Measurements from ENCODE around the gene NLK. TPM values are rescaled to one million over a fixed set of nuclear protein-coding genes. Genes with fewer than 3 reads are reported as not detected.

Gene NLK
- total RNA-seq, 1 experiment from 2014 or later, result 31.8 TPM

GRCh38 chr17:28219771-28220170 is 177.3 kb downstream of the NLK start:
- no peak overlapping the region for H3K4ac ChIP-seq (ENCODE audit: low read depth, low read length)
- no peak overlapping the region for H4K91ac ChIP-seq (ENCODE audit: insufficient read length, low read depth, low read length)
- H2AK5ac ChIP-seq (ENCODE audit: insufficient read length, low read length), result no peak overlapping the region
- no peak overlapping the region for H2BK12ac ChIP-seq (ENCODE audit: insufficient read length, low read depth, low read length)
- Mint-ChIP-seq H3K4me3 (no peak overlapping the region), H3K36me3 (ENCODE audit: insufficient read depth in 1 of 3, low read depth in 3 of 3) (peaks cover 10 to 13% (median 10%) of the 10 kb centered on the region in 3 experiments; a peak in 6 of 7 replicates), H3K9me3 (peaks cover 7 to 10% of the 10 kb centered on the region in 2 experiments; a peak in 4 of 5 replicates), H3K27me3 (ENCODE audit: low read depth) (peaks cover under 1% of the 10 kb centered on the region; the same call in 1 of the 2 replicates), H3K4me1 (peaks cover 0 to 5% of the 10 kb centered on the region in 2 experiments; a peak in 3 of 4 replicates), H3K27ac (no peak overlapping the region)
- no peak overlapping the region for H2AFZ ChIP-seq (ENCODE audit: low read length)
- no peak overlapping the region for H4K8ac ChIP-seq (replicated peaks; ENCODE audit: insufficient read length, low read depth, low read length)
- no peak overlapping the region for H3T11ph ChIP-seq (ENCODE audit: low read length)
- no peak overlapping the region for H3K4me2 ChIP-seq (ENCODE audit: insufficient read depth, insufficient read length, low read length)
- no peaks in the 10 kb centered on the region for H3K23me2 ChIP-seq (ENCODE audit: insufficient read length, low read depth, low read length, poor library complexity, severe bottlenecking)
- H3K27me3 ChIP-seq (ENCODE audit: insufficient read depth, low read length), result no peaks in the 10 kb centered on the region
- H3K79me2 ChIP-seq (ENCODE audit: insufficient read depth, low read length), result no peaks in the 10 kb centered on the region
- no peaks in the 10 kb centered on the region for H3K79me1 ChIP-seq (ENCODE audit: insufficient read depth, low read depth, low read length, poor library complexity, severe bottlenecking)
- H3K9me3 ChIP-seq (ENCODE audit: control insufficient read depth, low read depth, low read length), result no peaks in the 10 kb centered on the region
- H3K4me1 ChIP-seq (ENCODE audit: insufficient read depth, low read length), result no peaks in the 10 kb centered on the region
- no peak overlapping the region for H3K14ac ChIP-seq (ENCODE audit: insufficient read depth, low read length)
- H4K5ac ChIP-seq (ENCODE audit: insufficient read length, low read depth, low read length), result no peak overlapping the region
- H3K23ac ChIP-seq (ENCODE audit: insufficient read length, low read depth, low read length), result no peak overlapping the region
- H2BK20ac ChIP-seq (ENCODE audit: low read depth, low read length, poor library complexity, severe bottlenecking), result no peak overlapping the region
- no peak overlapping the region for H2BK5ac ChIP-seq (ENCODE audit: insufficient read length, low read length)
- no peak overlapping the region for H2BK120ac ChIP-seq (ENCODE audit: low read depth, low read length, poor library complexity, severe bottlenecking)
- TF ChIP-seq, protein P1, sequence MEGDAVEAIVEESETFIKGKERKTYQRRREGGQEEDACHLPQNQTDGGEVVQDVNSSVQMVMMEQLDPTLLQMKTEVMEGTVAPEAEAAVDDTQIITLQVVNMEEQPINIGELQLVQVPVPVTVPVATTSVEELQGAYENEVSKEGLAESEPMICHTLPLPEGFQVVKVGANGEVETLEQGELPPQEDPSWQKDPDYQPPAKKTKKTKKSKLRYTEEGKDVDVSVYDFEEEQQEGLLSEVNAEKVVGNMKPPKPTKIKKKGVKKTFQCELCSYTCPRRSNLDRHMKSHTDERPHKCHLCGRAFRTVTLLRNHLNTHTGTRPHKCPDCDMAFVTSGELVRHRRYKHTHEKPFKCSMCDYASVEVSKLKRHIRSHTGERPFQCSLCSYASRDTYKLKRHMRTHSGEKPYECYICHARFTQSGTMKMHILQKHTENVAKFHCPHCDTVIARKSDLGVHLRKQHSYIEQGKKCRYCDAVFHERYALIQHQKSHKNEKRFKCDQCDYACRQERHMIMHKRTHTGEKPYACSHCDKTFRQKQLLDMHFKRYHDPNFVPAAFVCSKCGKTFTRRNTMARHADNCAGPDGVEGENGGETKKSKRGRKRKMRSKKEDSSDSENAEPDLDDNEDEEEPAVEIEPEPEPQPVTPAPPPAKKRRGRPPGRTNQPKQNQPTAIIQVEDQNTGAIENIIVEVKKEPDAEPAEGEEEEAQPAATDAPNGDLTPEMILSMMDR (conservative IDR thresholded peaks at IDR 0.05), result no peak
- H3K27ac ChIP-seq (ENCODE audit: insufficient read length, low read depth, low read length), result no peak overlapping the region
- no peak overlapping the region for H3K9ac ChIP-seq (ENCODE audit: extremely low read depth, insufficient read length, low read length)
- DNase-seq, result no peak
- no peaks in the 10 kb centered on the region for H4K20me1 ChIP-seq (ENCODE audit: control insufficient read depth, insufficient read depth, insufficient read length)
- WGBS (ENCODE audit: extremely low coverage, insufficient read length, low lambda C conversion rate), result no CpG with 5 or more reads among the region's 7 CpGs
- no peak overlapping the region for H2BK15ac ChIP-seq (ENCODE audit: low read depth, low read length)
- H3K18ac ChIP-seq (ENCODE audit: insufficient read length, low read depth, low read length), result no peak overlapping the region
- H3K56ac ChIP-seq (ENCODE audit: insufficient read length, low read depth, low read length), result no peak overlapping the region

All from H9 (cell line).